GM13976 (cell line): ENCODE results near the gene SPRR1A.

Experiments used
- DNase-seq: peaks from one replicate; pipeline ENCODE4 v3.0.0; 2012; ENCODE audit warnings: low spot score
- in situ Hi-C: fragments of 300-500 bp; cut with MboI; formaldehyde crosslinking; loops from one replicate; pipeline ENCODE4 v1.12.0; 2022; ENCODE audit warnings: low sequenced_read_pairs, mixed read lengths, inconsistent platforms; ENCODE audit not compliant: unreplicated experiment
- TF ChIP-seq, protein P1 (sequence below): IDR thresholded peaks from 2 replicates; pipeline ENCODE4 v1.5.1; 2012; ENCODE audit warnings: borderline replicate concordance, mild to moderate bottlenecking; ENCODE audit not compliant: insufficient read depth; ENCODE audit errors: extremely low read depth, missing control alignments, control extremely low read depth

The SPRR1A gene

GRCh38 chr1:153035211-153035610, 51.3 kb downstream of the SPRR1A start:
- no peak for DNase-seq
- TF ChIP-seq, protein P1, sequence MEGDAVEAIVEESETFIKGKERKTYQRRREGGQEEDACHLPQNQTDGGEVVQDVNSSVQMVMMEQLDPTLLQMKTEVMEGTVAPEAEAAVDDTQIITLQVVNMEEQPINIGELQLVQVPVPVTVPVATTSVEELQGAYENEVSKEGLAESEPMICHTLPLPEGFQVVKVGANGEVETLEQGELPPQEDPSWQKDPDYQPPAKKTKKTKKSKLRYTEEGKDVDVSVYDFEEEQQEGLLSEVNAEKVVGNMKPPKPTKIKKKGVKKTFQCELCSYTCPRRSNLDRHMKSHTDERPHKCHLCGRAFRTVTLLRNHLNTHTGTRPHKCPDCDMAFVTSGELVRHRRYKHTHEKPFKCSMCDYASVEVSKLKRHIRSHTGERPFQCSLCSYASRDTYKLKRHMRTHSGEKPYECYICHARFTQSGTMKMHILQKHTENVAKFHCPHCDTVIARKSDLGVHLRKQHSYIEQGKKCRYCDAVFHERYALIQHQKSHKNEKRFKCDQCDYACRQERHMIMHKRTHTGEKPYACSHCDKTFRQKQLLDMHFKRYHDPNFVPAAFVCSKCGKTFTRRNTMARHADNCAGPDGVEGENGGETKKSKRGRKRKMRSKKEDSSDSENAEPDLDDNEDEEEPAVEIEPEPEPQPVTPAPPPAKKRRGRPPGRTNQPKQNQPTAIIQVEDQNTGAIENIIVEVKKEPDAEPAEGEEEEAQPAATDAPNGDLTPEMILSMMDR: no peak
- in situ Hi-C loops: no loop called here
